Measurements from ENCODE around the gene SIGLEC8. TPM values are rescaled to one million over a fixed set of nuclear protein-coding genes. Genes with fewer than 3 reads are reported as not detected.

The SIGLEC8 gene
- total and polyA plus RNA-seq, 9 of the 15 experiments (the other 6 are each of a cell fraction or from before 2014, with no cell fraction given) = 0.04 to 0.65 (median 0.39) TPM

DNA sequence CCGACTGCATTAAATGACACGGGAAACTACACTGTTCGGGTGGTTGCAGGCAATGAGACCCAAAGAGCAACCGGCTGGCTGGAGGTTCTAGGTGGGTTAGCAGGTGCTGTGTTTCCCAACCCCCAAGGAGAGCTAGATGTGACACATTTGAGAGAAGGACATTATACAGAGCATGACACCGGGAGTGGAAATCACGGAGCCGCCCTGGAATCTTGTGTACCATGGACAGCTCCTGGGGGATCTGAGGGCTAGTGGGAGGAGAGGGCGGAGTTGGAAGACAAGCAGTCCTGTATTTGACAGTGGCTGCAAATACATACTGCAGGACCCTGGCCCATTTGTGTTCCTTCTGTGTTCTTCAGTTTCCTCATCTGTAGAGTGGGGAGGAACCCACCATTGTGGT, 22.3 kb upstream of the SIGLEC8 start (continued):
- TF ChIP-seq ZNF398 (CRISPR knock-in tag; IDR thresholded peaks at IDR 0.05) (no peak), FOXM1 (IDR thresholded peaks at IDR 0.05; ENCODE audit: low read depth) (no peak), FOXM1 (CRISPR knock-in tag; IDR thresholded peaks at IDR 0.05; ENCODE audit: low read depth) (no peak), SAFB (IDR thresholded peaks at IDR 0.05; ENCODE audit: borderline replicate concordance, low read depth, low read length) (no peak), ZC3H4 (CRISPR knock-in tag; IDR thresholded peaks at IDR 0.05; ENCODE audit: borderline replicate concordance) (no peak), POLR2A (conservative IDR thresholded peaks at IDR 0.05) (no peak), SRSF3 (IDR thresholded peaks at IDR 0.05; ENCODE audit: insufficient read depth, low read length) (no peak), SUPT5H (IDR thresholded peaks at IDR 0.05) (no peak), MCM2 (IDR thresholded peaks at IDR 0.05; ENCODE audit: low read depth) (no peak), POLR2H (tag; IDR thresholded peaks at IDR 0.05; ENCODE audit: low read depth) (no peak)
- TF ChIP-seq, protein P1, sequence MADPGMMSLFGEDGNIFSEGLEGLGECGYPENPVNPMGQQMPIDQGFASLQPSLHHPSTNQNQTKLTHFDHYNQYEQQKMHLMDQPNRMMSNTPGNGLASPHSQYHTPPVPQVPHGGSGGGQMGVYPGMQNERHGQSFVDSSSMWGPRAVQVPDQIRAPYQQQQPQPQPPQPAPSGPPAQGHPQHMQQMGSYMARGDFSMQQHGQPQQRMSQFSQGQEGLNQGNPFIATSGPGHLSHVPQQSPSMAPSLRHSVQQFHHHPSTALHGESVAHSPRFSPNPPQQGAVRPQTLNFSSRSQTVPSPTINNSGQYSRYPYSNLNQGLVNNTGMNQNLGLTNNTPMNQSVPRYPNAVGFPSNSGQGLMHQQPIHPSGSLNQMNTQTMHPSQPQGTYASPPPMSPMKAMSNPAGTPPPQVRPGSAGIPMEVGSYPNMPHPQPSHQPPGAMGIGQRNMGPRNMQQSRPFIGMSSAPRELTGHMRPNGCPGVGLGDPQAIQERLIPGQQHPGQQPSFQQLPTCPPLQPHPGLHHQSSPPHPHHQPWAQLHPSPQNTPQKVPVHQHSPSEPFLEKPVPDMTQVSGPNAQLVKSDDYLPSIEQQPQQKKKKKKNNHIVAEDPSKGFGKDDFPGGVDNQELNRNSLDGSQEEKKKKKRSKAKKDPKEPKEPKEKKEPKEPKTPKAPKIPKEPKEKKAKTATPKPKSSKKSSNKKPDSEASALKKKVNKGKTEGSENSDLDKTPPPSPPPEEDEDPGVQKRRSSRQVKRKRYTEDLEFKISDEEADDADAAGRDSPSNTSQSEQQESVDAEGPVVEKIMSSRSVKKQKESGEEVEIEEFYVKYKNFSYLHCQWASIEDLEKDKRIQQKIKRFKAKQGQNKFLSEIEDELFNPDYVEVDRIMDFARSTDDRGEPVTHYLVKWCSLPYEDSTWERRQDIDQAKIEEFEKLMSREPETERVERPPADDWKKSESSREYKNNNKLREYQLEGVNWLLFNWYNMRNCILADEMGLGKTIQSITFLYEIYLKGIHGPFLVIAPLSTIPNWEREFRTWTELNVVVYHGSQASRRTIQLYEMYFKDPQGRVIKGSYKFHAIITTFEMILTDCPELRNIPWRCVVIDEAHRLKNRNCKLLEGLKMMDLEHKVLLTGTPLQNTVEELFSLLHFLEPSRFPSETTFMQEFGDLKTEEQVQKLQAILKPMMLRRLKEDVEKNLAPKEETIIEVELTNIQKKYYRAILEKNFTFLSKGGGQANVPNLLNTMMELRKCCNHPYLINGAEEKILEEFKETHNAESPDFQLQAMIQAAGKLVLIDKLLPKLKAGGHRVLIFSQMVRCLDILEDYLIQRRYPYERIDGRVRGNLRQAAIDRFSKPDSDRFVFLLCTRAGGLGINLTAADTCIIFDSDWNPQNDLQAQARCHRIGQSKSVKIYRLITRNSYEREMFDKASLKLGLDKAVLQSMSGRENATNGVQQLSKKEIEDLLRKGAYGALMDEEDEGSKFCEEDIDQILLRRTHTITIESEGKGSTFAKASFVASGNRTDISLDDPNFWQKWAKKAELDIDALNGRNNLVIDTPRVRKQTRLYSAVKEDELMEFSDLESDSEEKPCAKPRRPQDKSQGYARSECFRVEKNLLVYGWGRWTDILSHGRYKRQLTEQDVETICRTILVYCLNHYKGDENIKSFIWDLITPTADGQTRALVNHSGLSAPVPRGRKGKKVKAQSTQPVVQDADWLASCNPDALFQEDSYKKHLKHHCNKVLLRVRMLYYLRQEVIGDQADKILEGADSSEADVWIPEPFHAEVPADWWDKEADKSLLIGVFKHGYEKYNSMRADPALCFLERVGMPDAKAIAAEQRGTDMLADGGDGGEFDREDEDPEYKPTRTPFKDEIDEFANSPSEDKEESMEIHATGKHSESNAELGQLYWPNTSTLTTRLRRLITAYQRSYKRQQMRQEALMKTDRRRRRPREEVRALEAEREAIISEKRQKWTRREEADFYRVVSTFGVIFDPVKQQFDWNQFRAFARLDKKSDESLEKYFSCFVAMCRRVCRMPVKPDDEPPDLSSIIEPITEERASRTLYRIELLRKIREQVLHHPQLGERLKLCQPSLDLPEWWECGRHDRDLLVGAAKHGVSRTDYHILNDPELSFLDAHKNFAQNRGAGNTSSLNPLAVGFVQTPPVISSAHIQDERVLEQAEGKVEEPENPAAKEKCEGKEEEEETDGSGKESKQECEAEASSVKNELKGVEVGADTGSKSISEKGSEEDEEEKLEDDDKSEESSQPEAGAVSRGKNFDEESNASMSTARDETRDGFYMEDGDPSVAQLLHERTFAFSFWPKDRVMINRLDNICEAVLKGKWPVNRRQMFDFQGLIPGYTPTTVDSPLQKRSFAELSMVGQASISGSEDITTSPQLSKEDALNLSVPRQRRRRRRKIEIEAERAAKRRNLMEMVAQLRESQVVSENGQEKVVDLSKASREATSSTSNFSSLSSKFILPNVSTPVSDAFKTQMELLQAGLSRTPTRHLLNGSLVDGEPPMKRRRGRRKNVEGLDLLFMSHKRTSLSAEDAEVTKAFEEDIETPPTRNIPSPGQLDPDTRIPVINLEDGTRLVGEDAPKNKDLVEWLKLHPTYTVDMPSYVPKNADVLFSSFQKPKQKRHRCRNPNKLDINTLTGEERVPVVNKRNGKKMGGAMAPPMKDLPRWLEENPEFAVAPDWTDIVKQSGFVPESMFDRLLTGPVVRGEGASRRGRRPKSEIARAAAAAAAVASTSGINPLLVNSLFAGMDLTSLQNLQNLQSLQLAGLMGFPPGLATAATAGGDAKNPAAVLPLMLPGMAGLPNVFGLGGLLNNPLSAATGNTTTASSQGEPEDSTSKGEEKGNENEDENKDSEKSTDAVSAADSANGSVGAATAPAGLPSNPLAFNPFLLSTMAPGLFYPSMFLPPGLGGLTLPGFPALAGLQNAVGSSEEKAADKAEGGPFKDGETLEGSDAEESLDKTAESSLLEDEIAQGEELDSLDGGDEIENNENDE (IDR thresholded peaks at IDR 0.05; ENCODE audit: low read depth, low read length) = no peak
- TF ChIP-seq, protein P2, sequence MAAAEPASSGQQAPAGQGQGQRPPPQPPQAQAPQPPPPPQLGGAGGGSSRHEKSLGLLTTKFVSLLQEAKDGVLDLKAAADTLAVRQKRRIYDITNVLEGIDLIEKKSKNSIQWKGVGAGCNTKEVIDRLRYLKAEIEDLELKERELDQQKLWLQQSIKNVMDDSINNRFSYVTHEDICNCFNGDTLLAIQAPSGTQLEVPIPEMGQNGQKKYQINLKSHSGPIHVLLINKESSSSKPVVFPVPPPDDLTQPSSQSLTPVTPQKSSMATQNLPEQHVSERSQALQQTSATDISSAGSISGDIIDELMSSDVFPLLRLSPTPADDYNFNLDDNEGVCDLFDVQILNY (CRISPR knock-in tag; IDR thresholded peaks at IDR 0.05) = 0 out of 2 replicates have a peak, but pooled peaks have one; percentile 66
- TF ChIP-seq, protein P3, sequence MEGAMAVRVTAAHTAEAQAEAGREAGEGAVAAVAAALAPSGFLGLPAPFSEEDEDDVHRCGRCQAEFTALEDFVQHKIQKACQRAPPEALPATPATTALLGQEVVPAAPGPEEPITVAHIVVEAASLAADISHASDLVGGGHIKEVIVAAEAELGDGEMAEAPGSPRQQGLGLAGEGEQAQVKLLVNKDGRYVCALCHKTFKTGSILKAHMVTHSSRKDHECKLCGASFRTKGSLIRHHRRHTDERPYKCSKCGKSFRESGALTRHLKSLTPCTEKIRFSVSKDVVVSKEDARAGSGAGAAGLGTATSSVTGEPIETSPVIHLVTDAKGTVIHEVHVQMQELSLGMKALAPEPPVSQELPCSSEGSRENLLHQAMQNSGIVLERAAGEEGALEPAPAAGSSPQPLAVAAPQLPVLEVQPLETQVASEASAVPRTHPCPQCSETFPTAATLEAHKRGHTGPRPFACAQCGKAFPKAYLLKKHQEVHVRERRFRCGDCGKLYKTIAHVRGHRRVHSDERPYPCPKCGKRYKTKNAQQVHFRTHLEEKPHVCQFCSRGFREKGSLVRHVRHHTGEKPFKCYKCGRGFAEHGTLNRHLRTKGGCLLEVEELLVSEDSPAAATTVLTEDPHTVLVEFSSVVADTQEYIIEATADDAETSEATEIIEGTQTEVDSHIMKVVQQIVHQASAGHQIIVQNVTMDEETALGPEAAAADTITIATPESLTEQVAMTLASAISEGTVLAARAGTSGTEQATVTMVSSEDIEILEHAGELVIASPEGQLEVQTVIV (CRISPR knock-in tag; IDR thresholded peaks at IDR 0.05; ENCODE audit: borderline replicate concordance) = no peak

Measured in K562 (cell line).